Natural killer cell (primary cell): ENCODE measurements around the gene SDHB. TPM values are rescaled to one million over a fixed set of nuclear protein-coding genes. Genes with fewer than 3 reads are reported as not detected.

Experiments used
- ATAC-seq, 3 donors: fragments of 150-1000 bp in 2 of 3; fragments of 200-7000 bp in 1 of 3; cut with Tn5 transposase; 1 replicate in 1 of 3; 2 replicates in 2 of 3; pipeline ENCODE4 v1.10.0; 2021; ENCODE audit warnings: mild to moderate bottlenecking in 2 of 3, moderate library complexity in 2 of 3
- DNase-seq, 2 donors: peaks; one replicate each; pipeline versions ENCODE4 v3.0.0 to v3.0.0-alpha.2; 2013 to 2021; ENCODE audit warnings: mixed read lengths in 1 of 2
- H3K27ac ChIP-seq: one replicate; pipeline ENCODE4 v1.5.1; 2013; ENCODE audit warnings: mild to moderate bottlenecking, low read length
- H3K27me3 ChIP-seq: one replicate; pipeline ENCODE4 v1.6.1; 2013; ENCODE audit warnings: low read length; ENCODE audit not compliant: control insufficient read depth, insufficient read depth
- H3K36me3 ChIP-seq: one replicate; pipeline ENCODE4 v1.6.1; 2013; ENCODE audit warnings: low read length; ENCODE audit not compliant: control insufficient read depth, insufficient read depth
- H3K4me1 ChIP-seq: one replicate; pipeline ENCODE4 v1.6.1; 2013; ENCODE audit warnings: low read length; ENCODE audit not compliant: control insufficient read depth, insufficient read depth
- H3K4me3 ChIP-seq: one replicate; pipeline ENCODE4 v1.5.1; 2013; ENCODE audit warnings: low read length
- H3K9me3 ChIP-seq: one replicate; pipeline ENCODE4 v1.6.1; 2013; ENCODE audit warnings: low read length; ENCODE audit not compliant: control insufficient read depth, insufficient read depth
- H3K27ac Mint-ChIP-seq, 2 donors: one replicate each; pipeline ENCODE4 v1.8.0; 2022; ENCODE audit warnings: mild to moderate bottlenecking in 2 of 2, mixed read lengths in 2 of 2, moderate library complexity in 1 of 2
- H3K27me3 Mint-ChIP-seq, 2 donors: one replicate each; pipeline ENCODE4 v1.8.0; 2022; ENCODE audit warnings: low read depth in 2 of 2, mixed read lengths in 2 of 2
- H3K36me3 Mint-ChIP-seq: one replicate; pipeline ENCODE4 v1.8.0; 2022; ENCODE audit warnings: mixed read lengths
- H3K4me1 Mint-ChIP-seq, 2 donors: one replicate each; pipeline ENCODE4 v1.8.0; 2022; ENCODE audit warnings: mixed read lengths in 2 of 2
- H3K4me3 Mint-ChIP-seq: one replicate; pipeline ENCODE4 v1.8.0; 2022; ENCODE audit warnings: mild to moderate bottlenecking, moderate library complexity, mixed read lengths
- H3K9me3 Mint-ChIP-seq, 2 donors: one replicate each; pipeline ENCODE4 v1.8.0; 2022; ENCODE audit warnings: mixed read lengths in 2 of 2
- CTCF ChIP-seq: fragments of 200-600 bp; IDR thresholded peaks from one replicate; pipeline ENCODE4 v1.8.0; 2022; ENCODE audit warnings: antibody characterized with exemption
- WGBS: methylation state at CpG from one replicate; pipeline ENCODE4 v1.1.7; 2013; ENCODE audit warnings: missing lambda C conversion rate; ENCODE audit not compliant: insufficient coverage; 5-methylcytosine and 5-hydroxymethylcytosine counted together
- intact Hi-C: fragments of 100-400 bp; cut with micrococcal nuclease; formaldehyde crosslinking; loops from one replicate; pipeline ENCODE4 v1.14.2; 2022
- total RNA-seq, 4 donors: library from RNA; stranded (reverse); fragments of 120-200 nt in 1 of 4; gene quantifications; one replicate each; pipeline versions ENCODE4 v1.2.3 to v1.2.4, GENCODE V29; 2013 to 2022

SDHB gene
- total RNA-seq, 3 donors from 2014 or later (not counting 1 experiment from before 2014, with no cell fraction given): 56.8 to 62.6 (median 59.5) TPM

- Histone ChIP-seq H3K36me3 (peaks cover 40% of the 10 kb centered on the region), H3K4me3 (no peak overlapping the region), H3K27me3 (no peaks in the 10 kb centered on the region), H3K27ac (no peak overlapping the region), H3K9me3 (no peaks in the 10 kb centered on the region), H3K4me1 (peaks cover 4% of the 10 kb centered on the region)
- peaks cover 1 to 7% of the 10 kb centered on the region in 2 donors for H3K4me1 Mint-ChIP-seq
- H3K27me3 Mint-ChIP-seq: no peaks in the 10 kb centered on the region
- no peak overlapping the region for H3K4me3 Mint-ChIP-seq
- no peak for ATAC-seq
- WGBS: 98% methylated on average over 5 of the region's 7 CpGs
- no peak for TF ChIP-seq CTCF
- H3K27ac Mint-ChIP-seq: no peak overlapping the region
- peaks cover 11% of the 10 kb centered on the region for H3K36me3 Mint-ChIP-seq
- no peak for DNase-seq
- intact Hi-C loops: no loop called here
- no peaks in the 10 kb centered on the region for H3K9me3 Mint-ChIP-seq
Measured at GRCh38 chr1:17017435-17017834, 36.4 kb downstream of the SDHB start.

- no peak for TF ChIP-seq CTCF
- whole genome bisulfite sequencing: 97% methylated on average over 5 of the region's 5 CpGs
- Mint-ChIP-seq H3K4me1 (peaks cover 7% of the 10 kb centered on the region in 2 donors), H3K36me3 (peaks cover 11% of the 10 kb centered on the region), H3K4me3 (no peak overlapping the region), H3K27me3 (no peaks in the 10 kb centered on the region), H3K27ac (no peak overlapping the region), H3K9me3 (no peaks in the 10 kb centered on the region)
- Histone ChIP-seq H3K27ac (no peak overlapping the region), H3K27me3 (no peaks in the 10 kb centered on the region), H3K9me3 (no peaks in the 10 kb centered on the region), H3K36me3 (peaks cover 29% of the 10 kb centered on the region), H3K4me3 (no peak overlapping the region), H3K4me1 (peaks cover 10% of the 10 kb centered on the region)
- intact Hi-C loops: no loop called here
- ATAC-seq (no peak), DNase-seq (no peak)
Measured at GRCh38 chr1:17016317-17016661, 37.5 kb downstream of the SDHB start.

GRCh38 chr1:17014671-17015567 is 38.9 kb downstream of the SDHB start:
- intact Hi-C loops: no loop called here
- DNase-seq (no peak), ATAC-seq (no peak)
- Histone ChIP-seq H3K4me1 (peaks cover 23% of the 10 kb centered on the region), H3K27ac (no peak overlapping the region), H3K9me3 (no peaks in the 10 kb centered on the region), H3K36me3 (peaks cover 16% of the 10 kb centered on the region), H3K27me3 (no peaks in the 10 kb centered on the region), H3K4me3 (no peak overlapping the region)
- Mint-ChIP-seq H3K4me1 (peaks cover 13 to 18% of the 10 kb centered on the region in 2 donors), H3K27ac (no peak overlapping the region), H3K9me3 (no peaks in the 10 kb centered on the region), H3K4me3 (no peak overlapping the region), H3K27me3 (no peaks in the 10 kb centered on the region), H3K36me3 (peaks cover 11% of the 10 kb centered on the region)
- no peak for TF ChIP-seq CTCF
- 87% methylated on average over 9 of the region's 10 CpGs for WGBS
